Endometrium (tissue), 2 donors: ENCODE measurements around the gene PRPF8.
A peak's percentile ranks its signal among the peaks of the same experiment; 100 is the strongest.
"Not testable (repeated sequence)": the region's sequence is repeated elsewhere in the genome, so short reads cannot be mapped to it uniquely, and the experiment has no call there.

ENCODE experiments used
- FAIRE-seq: peaks from 2 replicates; lab custom pipeline; 2012; peaks lifted over from hg19 to GRCh38; lab: Jason Lieb, UNC
- donor health status: control.
- donor health status: control.

Gene PRPF8

GRCh38 chr17:1716076-1716911 lies 31.6 kb upstream of the PRPF8 start:
- peak; percentile 98 for FAIRE-seq

- no peak for FAIRE-seq
Measured at GRCh38 chr17:1715803-1716075, 31.1 kb upstream of the PRPF8 start.

- no peak for FAIRE-seq
Measured at GRCh38 chr17:1714980-1715802, 30.5 kb upstream of the PRPF8 start.

GRCh38 chr17:1714427-1714979 lies 29.8 kb upstream of the PRPF8 start:
- no peak for FAIRE-seq

GRCh38 chr17:1713878-1714426 lies 29.3 kb upstream of the PRPF8 start:
- FAIRE-seq = no peak

GRCh38 chr17:1713160-1713877 lies 28.7 kb upstream of the PRPF8 start:
- FAIRE-seq = no peak

GRCh38 chr17:1712271-1712670 lies 27.6 kb upstream of the PRPF8 start:
- no peak for FAIRE-seq

GRCh38 chr17:1711804-1712203 lies 27.1 kb upstream of the PRPF8 start:
- FAIRE-seq = no peak

GRCh38 chr17:1710807-1711553 lies 26.3 kb upstream of the PRPF8 start:
- no peak for FAIRE-seq

GRCh38 chr17:1709971-1710806 lies 25.5 kb upstream of the PRPF8 start, which contains the start of gene TLCD2:
Gene TLCD2, minus strand, starts transcription at chr17:1710377. Its CDS starts 135 bp downstream, at chr17:1710242.
- FAIRE-seq = no peak

GRCh38 chr17:1709403-1709951 lies 24.8 kb upstream of the PRPF8 start:
- no peak for FAIRE-seq

GRCh38 chr17:1708791-1709346 lies 24.2 kb upstream of the PRPF8 start:
- not testable (repeated sequence) for FAIRE-seq

- FAIRE-seq = no peak
Measured at GRCh38 chr17:1707107-1707506, 22.4 kb upstream of the PRPF8 start.

GRCh38 chr17:1705004-1705403 lies 20.3 kb upstream of the PRPF8 start:
- FAIRE-seq = no peak

- FAIRE-seq = no peak
Measured at GRCh38 chr17:1703063-1703462, 18.4 kb upstream of the PRPF8 start.

- not testable (repeated sequence) for FAIRE-seq
Measured at GRCh38 chr17:1699891-1700290, 15.2 kb upstream of the PRPF8 start.

- no peak for FAIRE-seq
Measured at GRCh38 chr17:1697681-1698080, 13.0 kb upstream of the PRPF8 start.

GRCh38 chr17:1695365-1695764 lies 10.7 kb upstream of the PRPF8 start:
- no peak for FAIRE-seq

GRCh38 chr17:1693339-1693738 lies 8.7 kb upstream of the PRPF8 start:
- FAIRE-seq = no peak
